ENCODE measurements around the gene SIGLEC14.

The SIGLEC14 gene

GRCh38 chr19:51614789-51615188, 31.8 kb downstream of the SIGLEC14 start:
- H4K91ac ChIP-seq (ENCODE audit: low read depth, low read length) = no peak overlapping the region
- no peak for DNase-seq
- H4K12ac ChIP-seq (ENCODE audit: low read depth, low read length) = no peak overlapping the region
- H3K9me3 ChIP-seq (ENCODE audit: insufficient read depth, low read depth, low read length) = peaks cover 16% of the 10 kb centered on the region
- H3K14ac ChIP-seq (ENCODE audit: low read length) = no peak overlapping the region
- no peak overlapping the region for H3K18ac ChIP-seq (ENCODE audit: low read length)
- WGBS (ENCODE audit: extremely low coverage, insufficient coverage, insufficient read length) = no CpG with 5 or more reads among the region's 5 CpGs
- no peak overlapping the region for H3K27ac ChIP-seq (ENCODE audit: low read depth, low read length)
- no peak overlapping the region for H2AFZ ChIP-seq (ENCODE audit: insufficient read depth, low read length, poor library complexity)
- no peak overlapping the region for H2AK5ac ChIP-seq (ENCODE audit: low read length)
- no peak overlapping the region for H3K9ac ChIP-seq (ENCODE audit: low read length)
- H3K4me3 ChIP-seq (ENCODE audit: low read depth, low read length) = no peak overlapping the region
- no peaks in the 10 kb centered on the region for H3K79me1 ChIP-seq (ENCODE audit: low read length)
- H4K8ac ChIP-seq (ENCODE audit: low read depth, low read length) = no peak overlapping the region
- no peak overlapping the region for H2BK120ac ChIP-seq (ENCODE audit: insufficient read depth, low read length, poor library complexity)
- no peaks in the 10 kb centered on the region for H3K27me3 ChIP-seq (ENCODE audit: insufficient read depth, low read length)
- no peaks in the 10 kb centered on the region for H3K4me1 ChIP-seq (ENCODE audit: control insufficient read depth in 1 of 2, insufficient read depth in 2 of 2, low read length in 2 of 2)
- H2BK5ac ChIP-seq (ENCODE audit: low read depth, low read length, poor library complexity) = no peak overlapping the region
- H3K36me3 ChIP-seq (ENCODE audit: control insufficient read depth in 1 of 2, insufficient read depth in 2 of 2, low read length in 2 of 2) = no peaks in the 10 kb centered on the region
- no peaks in the 10 kb centered on the region for H3K79me2 ChIP-seq (ENCODE audit: control insufficient read depth, insufficient read depth, low read length, poor library complexity)
- no peak overlapping the region for H3K23ac ChIP-seq (ENCODE audit: low read length)
- no peak overlapping the region for H2BK12ac ChIP-seq (ENCODE audit: low read length)
- H3K4me2 ChIP-seq (ENCODE audit: low read length) = no peak overlapping the region
- no peak overlapping the region for H3K4ac ChIP-seq (ENCODE audit: low read depth, low read length)

- Histone ChIP-seq H2BK12ac (ENCODE audit: low read length) (no peak overlapping the region), H3K9me3 (ENCODE audit: insufficient read depth, low read depth, low read length) (peaks cover 21% of the 10 kb centered on the region), H3K79me1 (ENCODE audit: low read length) (no peaks in the 10 kb centered on the region), H3K4me1 (ENCODE audit: control insufficient read depth in 1 of 2, insufficient read depth in 2 of 2, low read length in 2 of 2) (no peaks in the 10 kb centered on the region), H3K4ac (ENCODE audit: low read depth, low read length) (no peak overlapping the region), H3K18ac (ENCODE audit: low read length) (no peak overlapping the region), H3K36me3 (ENCODE audit: control insufficient read depth in 1 of 2, insufficient read depth in 2 of 2, low read length in 2 of 2) (no peaks in the 10 kb centered on the region), H4K8ac (ENCODE audit: low read depth, low read length) (no peak overlapping the region), H4K12ac (ENCODE audit: low read depth, low read length) (no peak overlapping the region), H3K4me3 (ENCODE audit: low read depth, low read length) (no peak overlapping the region), H3K27me3 (ENCODE audit: insufficient read depth, low read length) (no peaks in the 10 kb centered on the region), H2BK5ac (ENCODE audit: low read depth, low read length, poor library complexity) (no peak overlapping the region), H3K4me2 (ENCODE audit: low read length) (no peak overlapping the region), H3K9ac (ENCODE audit: low read length) (no peak overlapping the region), H3K27ac (ENCODE audit: low read depth, low read length) (no peak overlapping the region), H2AFZ (ENCODE audit: insufficient read depth, low read length, poor library complexity) (no peak overlapping the region), H2BK120ac (ENCODE audit: insufficient read depth, low read length, poor library complexity) (no peak overlapping the region), H3K79me2 (ENCODE audit: control insufficient read depth, insufficient read depth, low read length, poor library complexity) (no peaks in the 10 kb centered on the region), H4K91ac (ENCODE audit: low read depth, low read length) (no peak overlapping the region), H3K23ac (ENCODE audit: low read length) (no peak overlapping the region), H3K14ac (ENCODE audit: low read length) (no peak overlapping the region), H2AK5ac (ENCODE audit: low read length) (no peak overlapping the region)
- no CpG with 5 or more reads among the region's 1 CpG for WGBS (ENCODE audit: extremely low coverage, insufficient coverage, insufficient read length)
- DNase-seq = no peak
These were observed 36.0 kb downstream of the SIGLEC14 start for GRCh38 chr19:51610576-51610975.

GRCh38 chr19:51607920-51608562, 38.6 kb downstream of the SIGLEC14 start:
- Histone ChIP-seq H3K9ac (ENCODE audit: low read length) (no peak overlapping the region), H2BK120ac (ENCODE audit: insufficient read depth, low read length, poor library complexity) (no peak overlapping the region), H2BK5ac (ENCODE audit: low read depth, low read length, poor library complexity) (no peak overlapping the region), H3K79me2 (ENCODE audit: control insufficient read depth, insufficient read depth, low read length, poor library complexity) (no peaks in the 10 kb centered on the region), H4K8ac (ENCODE audit: low read depth, low read length) (no peak overlapping the region), H2BK12ac (ENCODE audit: low read length) (no peak overlapping the region), H3K27me3 (ENCODE audit: insufficient read depth, low read length) (no peaks in the 10 kb centered on the region), H3K79me1 (ENCODE audit: low read length) (no peaks in the 10 kb centered on the region), H3K36me3 (ENCODE audit: control insufficient read depth in 1 of 2, insufficient read depth in 2 of 2, low read length in 2 of 2) (no peaks in the 10 kb centered on the region), H3K23ac (ENCODE audit: low read length) (no peak overlapping the region), H4K12ac (ENCODE audit: low read depth, low read length) (no peak overlapping the region), H3K18ac (ENCODE audit: low read length) (no peak overlapping the region), H3K27ac (ENCODE audit: low read depth, low read length) (no peak overlapping the region), H3K4me2 (ENCODE audit: low read length) (no peak overlapping the region), H3K9me3 (ENCODE audit: insufficient read depth, low read depth, low read length) (peaks cover 18% of the 10 kb centered on the region), H4K91ac (ENCODE audit: low read depth, low read length) (no peak overlapping the region), H3K14ac (ENCODE audit: low read length) (no peak overlapping the region), H3K4me1 (ENCODE audit: control insufficient read depth in 1 of 2, insufficient read depth in 2 of 2, low read length in 2 of 2) (no peaks in the 10 kb centered on the region), H3K4ac (ENCODE audit: low read depth, low read length) (no peak overlapping the region), H2AK5ac (ENCODE audit: low read length) (no peak overlapping the region), H3K4me3 (ENCODE audit: low read depth, low read length) (no peak overlapping the region), H2AFZ (ENCODE audit: insufficient read depth, low read length, poor library complexity) (no peak overlapping the region)
- peak; percentile 82 to 95 for DNase-seq
- no CpG with 5 or more reads among the region's 13 CpGs for WGBS (ENCODE audit: extremely low coverage, insufficient coverage, insufficient read length)

DNA sequence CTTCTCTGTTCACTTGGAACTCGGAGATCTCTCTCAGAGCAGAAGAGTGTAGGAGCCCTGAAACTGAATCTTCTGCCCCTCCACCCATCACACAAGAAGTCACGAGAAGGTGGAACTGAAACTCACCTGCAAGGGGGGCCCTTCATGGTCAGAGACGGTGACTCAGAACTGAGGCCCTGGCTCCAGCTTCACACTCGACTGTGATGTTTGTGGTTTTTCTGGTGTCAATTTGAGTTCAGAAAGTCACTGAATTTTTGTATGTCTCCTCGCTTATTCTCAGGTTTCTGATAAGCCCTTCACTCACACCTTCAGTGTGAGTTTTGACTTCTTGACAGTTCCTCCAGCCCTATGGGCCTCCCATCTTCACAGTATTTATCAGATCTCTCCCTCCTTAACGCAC, 39.5 kb downstream of the SIGLEC14 start:
- no peak overlapping the region for H3K18ac ChIP-seq (ENCODE audit: low read length)
- H3K9me3 ChIP-seq (ENCODE audit: insufficient read depth, low read depth, low read length) = peaks cover 15% of the 10 kb centered on the region
- no peak overlapping the region for H4K91ac ChIP-seq (ENCODE audit: low read depth, low read length)
- H3K36me3 ChIP-seq (ENCODE audit: control insufficient read depth in 1 of 2, insufficient read depth in 2 of 2, low read length in 2 of 2) = no peaks in the 10 kb centered on the region
- no peak overlapping the region for H2BK12ac ChIP-seq (ENCODE audit: low read length)
- no peaks in the 10 kb centered on the region for H3K4me1 ChIP-seq (ENCODE audit: control insufficient read depth in 1 of 2, insufficient read depth in 2 of 2, low read length in 2 of 2)
- no peak overlapping the region for H2BK120ac ChIP-seq (ENCODE audit: insufficient read depth, low read length, poor library complexity)
- no peak overlapping the region for H3K9ac ChIP-seq (ENCODE audit: low read length)
- no peak overlapping the region for H3K14ac ChIP-seq (ENCODE audit: low read length)
- H3K27me3 ChIP-seq (ENCODE audit: insufficient read depth, low read length) = no peaks in the 10 kb centered on the region
- no peak overlapping the region for H4K8ac ChIP-seq (ENCODE audit: low read depth, low read length)
- no peak overlapping the region for H3K4ac ChIP-seq (ENCODE audit: low read depth, low read length)
- no peak overlapping the region for H4K12ac ChIP-seq (ENCODE audit: low read depth, low read length)
- H3K4me3 ChIP-seq (ENCODE audit: low read depth, low read length) = no peak overlapping the region
- no peaks in the 10 kb centered on the region for H3K79me1 ChIP-seq (ENCODE audit: low read length)
- H3K27ac ChIP-seq (ENCODE audit: low read depth, low read length) = no peak overlapping the region
- H3K4me2 ChIP-seq (ENCODE audit: low read length) = no peak overlapping the region
- H2AK5ac ChIP-seq (ENCODE audit: low read length) = no peak overlapping the region
- DNase-seq = no peak
- no CpG with 5 or more reads among the region's 6 CpGs for WGBS (ENCODE audit: extremely low coverage, insufficient coverage, insufficient read length)
- no peak overlapping the region for H2BK5ac ChIP-seq (ENCODE audit: low read depth, low read length, poor library complexity)
- H2AFZ ChIP-seq (ENCODE audit: insufficient read depth, low read length, poor library complexity) = no peak overlapping the region
- H3K23ac ChIP-seq (ENCODE audit: low read length) = no peak overlapping the region
- no peaks in the 10 kb centered on the region for H3K79me2 ChIP-seq (ENCODE audit: control insufficient read depth, insufficient read depth, low read length, poor library complexity)
